HepG2 (cell line): Measurements from ENCODE around the gene CALY. TPM values are rescaled to one million over a fixed set of nuclear protein-coding genes. Genes with fewer than 3 reads are reported as not detected.

Experiments
- ARID2 ChIP-seq: sonication (generic); formaldehyde crosslinking; IDR thresholded peaks from 2 replicates; pipeline ENCODE4 v1.8.1; 2022; ENCODE audit warnings: mild to moderate bottlenecking, missing genetic modification reagents, borderline replicate concordance
- CENPT ChIP-seq: sonication (generic); formaldehyde crosslinking; IDR thresholded peaks from 2 replicates; pipeline ENCODE4 v1.8.0; 2022; ENCODE audit warnings: low read depth, mild to moderate bottlenecking, moderate library complexity, missing genetic modification reagents
- FOXO1 ChIP-seq: sonication (generic); formaldehyde crosslinking; IDR thresholded peaks from 2 replicates; pipeline ENCODE4 v1.4.0; 2020; ENCODE audit warnings: missing genetic modification reagents
- JUNB ChIP-seq: sonication (generic); formaldehyde crosslinking; IDR thresholded peaks from 2 replicates; pipeline ENCODE4 v1.8.0; 2022; ENCODE audit warnings: missing genetic modification reagents, mild to moderate bottlenecking, borderline replicate concordance
- MAF1 ChIP-seq: sonication (generic); formaldehyde crosslinking; IDR thresholded peaks from 2 replicates; pipeline ENCODE4 v1.5.0; 2020; ENCODE audit warnings: missing genetic modification reagents, borderline replicate concordance
- MED8 ChIP-seq: sonication (generic); formaldehyde crosslinking; IDR thresholded peaks from 2 replicates; pipeline ENCODE4 v1.8.1; 2023; ENCODE audit warnings: mild to moderate bottlenecking, missing genetic modification reagents; ENCODE audit not compliant: insufficient replicate concordance
- NCOA5 ChIP-seq: sonication (generic); formaldehyde crosslinking; IDR thresholded peaks from 2 replicates; pipeline ENCODE4 v1.4.0; 2020; ENCODE audit warnings: missing genetic modification reagents
- SIN3B ChIP-seq: fragments of 150-350 bp; IDR thresholded peaks from 2 replicates; pipeline ENCODE4 v1.6.1; 2014; ENCODE audit warnings: low read length
- SMARCE1 ChIP-seq: fragments of 450-650 bp; IDR thresholded peaks from 2 replicates; pipeline ENCODE4 v1.6.1; 2017; ENCODE audit warnings: borderline replicate concordance
- TAF15 ChIP-seq: fragments of 200-400 bp; formaldehyde crosslinking; IDR thresholded peaks from one replicate; pipeline ENCODE4 v1.6.1; 2018; ENCODE audit warnings: mild to moderate bottlenecking, low read depth, low read length; ENCODE audit not compliant: poor library complexity, severe bottlenecking
- ZNF136 ChIP-seq: sonication (generic); formaldehyde crosslinking; IDR thresholded peaks from 2 replicates; pipeline ENCODE4 v1.8.1; 2022; ENCODE audit warnings: low read depth, mild to moderate bottlenecking, moderate library complexity, missing genetic modification reagents
- ZNF256 ChIP-seq: sonication (generic); formaldehyde crosslinking; conservative IDR thresholded peaks from 2 replicates; pipeline ENCODE4 v1.4.0; 2020; ENCODE audit warnings: missing genetic modification reagents
- ZNF484 ChIP-seq: sonication (generic); formaldehyde crosslinking; IDR thresholded peaks from 2 replicates; pipeline ENCODE4 v1.5.1; 2020; ENCODE audit warnings: mild to moderate bottlenecking, low read depth, missing genetic modification reagents, borderline replicate concordance
- ZNF678 ChIP-seq: sonication (generic); formaldehyde crosslinking; IDR thresholded peaks from 2 replicates; pipeline ENCODE4 v1.4.0; 2020; ENCODE audit warnings: mild to moderate bottlenecking, missing genetic modification reagents
- ZNF747 ChIP-seq: sonication (generic); formaldehyde crosslinking; IDR thresholded peaks from 2 replicates; pipeline ENCODE4 v1.8.1; 2023; ENCODE audit warnings: missing genetic modification reagents, mild to moderate bottlenecking, borderline replicate concordance
- ZNF841 ChIP-seq: sonication (generic); formaldehyde crosslinking; IDR thresholded peaks from 2 replicates; pipeline ENCODE4 v1.8.1; 2023; ENCODE audit warnings: missing genetic modification reagents, borderline replicate concordance
- polyA plus RNA-seq, 8 experiments: library from polyadenylated mRNA; depleted of rRNA in 3 of 8; stranded (reverse) in 7 of 8; unstranded in 1 of 8; fragments of >200 nt; fragmentation: Illumina TruSeq in 4 of 8; extraction: Trizol in 4 of 8; gene quantifications; 2 replicates each; pipeline versions ENCODE4 v1.2.1 to v1.2.3, GENCODE V29; 2011 to 2016; ENCODE audit warnings: low read depth in 4 of 8, missing spikeins in 1 of 8, mixed read lengths in 1 of 8; ENCODE audit not compliant: insufficient read depth in 1 of 8
- total RNA-seq, 5 experiments: library from RNA; depleted of rRNA; stranded (reverse); fragments of >200 nt; fragmentation: Illumina TruSeq; extraction: Trizol; gene quantifications; 2 replicates each; pipeline ENCODE4 v1.2.3, GENCODE V29; 2016; ENCODE audit warnings: low read depth in 1 of 5
- TF ChIP-seq, protein P1 (sequence below): sonication (generic); formaldehyde crosslinking; IDR thresholded peaks from 2 replicates; pipeline ENCODE4 v1.4.0; 2020; ENCODE audit warnings: missing genetic modification reagents, borderline replicate concordance
- TF ChIP-seq, protein P2 (sequence below): IDR thresholded peaks from 2 replicates; pipeline ENCODE4 v1.4.0; 2020; ENCODE audit warnings: mild to moderate bottlenecking, missing genetic modification reagents
- TF ChIP-seq, protein P3 (sequence below): sonication (generic); formaldehyde crosslinking; IDR thresholded peaks from 2 replicates; pipeline ENCODE4 v1.4.0; 2020; ENCODE audit warnings: missing genetic modification reagents

CALY gene
- total and polyA plus RNA-seq, 2 of the 13 experiments (the other 11 are each of a cell fraction or from before 2014, with no cell fraction given) = 0.08 TPM; not detected in 1

DNA sequence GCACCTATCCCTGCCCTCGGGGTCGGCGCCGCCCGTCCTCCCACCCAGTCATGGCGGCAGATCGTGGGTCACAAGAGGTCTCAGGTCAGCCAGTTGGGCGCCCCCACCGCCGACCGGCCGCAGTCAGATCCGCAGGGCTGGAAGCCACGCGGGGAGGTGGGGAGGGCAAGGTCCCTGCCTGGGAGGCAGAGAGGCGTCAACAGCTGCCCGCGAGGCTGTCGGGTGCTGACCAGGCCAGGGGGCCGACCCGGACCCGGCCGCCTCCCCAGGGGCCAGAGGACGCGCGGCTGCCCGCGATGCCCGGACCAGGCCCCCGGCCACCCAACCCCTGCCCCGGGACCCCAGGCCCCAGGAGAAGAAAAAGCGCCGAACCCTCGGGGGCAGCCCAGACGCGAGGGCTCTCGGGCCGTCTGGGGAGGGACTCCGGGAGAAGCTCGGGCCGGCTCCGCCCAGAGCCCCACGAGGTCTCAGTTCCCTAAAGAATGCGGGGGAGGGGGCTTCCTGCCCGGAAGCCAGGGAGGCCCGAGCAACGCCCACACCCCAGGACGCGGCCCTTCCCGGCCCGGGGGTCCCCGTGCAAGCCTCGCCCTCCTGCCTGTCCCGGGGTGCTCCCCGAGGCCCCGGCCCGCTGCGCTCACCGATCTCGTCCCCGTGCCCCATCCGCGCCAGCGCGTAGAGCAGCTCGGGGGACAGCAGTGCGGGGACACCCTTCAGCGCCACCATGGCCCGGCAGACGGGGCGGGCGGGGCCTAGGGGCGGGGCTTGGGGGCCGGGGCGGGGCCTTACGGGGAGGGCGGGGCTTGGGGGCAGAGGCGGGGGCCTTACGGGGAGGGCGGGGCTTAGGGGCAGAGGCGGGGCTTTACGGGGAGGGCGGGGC is 20.8 kb upstream of the CALY start, which contains the start of gene FUOM (continued):
- TF ChIP-seq ZNF256 (CRISPR knock-in tag) (no peak), TAF15 (no peak), ZNF841 (CRISPR knock-in tag) (no peak), ZNF747 (CRISPR knock-in tag) (no peak), CENPT (no peak), NCOA5 (CRISPR knock-in tag) (no peak), SIN3B (no peak), ZNF136 (no peak; the same call in 1 of the 2 replicates), ARID2 (peak; percentile 52), JUNB (CRISPR knock-in tag) (no peak), MED8 (no peak), ZNF484 (no peak), ZNF678 (CRISPR knock-in tag) (no peak), MAF1 (CRISPR knock-in tag) (no peak), SMARCE1 (no peak), FOXO1 (0 out of 2 replicates have a peak, but pooled peaks have one; percentile 11)
- TF ChIP-seq, protein P1, sequence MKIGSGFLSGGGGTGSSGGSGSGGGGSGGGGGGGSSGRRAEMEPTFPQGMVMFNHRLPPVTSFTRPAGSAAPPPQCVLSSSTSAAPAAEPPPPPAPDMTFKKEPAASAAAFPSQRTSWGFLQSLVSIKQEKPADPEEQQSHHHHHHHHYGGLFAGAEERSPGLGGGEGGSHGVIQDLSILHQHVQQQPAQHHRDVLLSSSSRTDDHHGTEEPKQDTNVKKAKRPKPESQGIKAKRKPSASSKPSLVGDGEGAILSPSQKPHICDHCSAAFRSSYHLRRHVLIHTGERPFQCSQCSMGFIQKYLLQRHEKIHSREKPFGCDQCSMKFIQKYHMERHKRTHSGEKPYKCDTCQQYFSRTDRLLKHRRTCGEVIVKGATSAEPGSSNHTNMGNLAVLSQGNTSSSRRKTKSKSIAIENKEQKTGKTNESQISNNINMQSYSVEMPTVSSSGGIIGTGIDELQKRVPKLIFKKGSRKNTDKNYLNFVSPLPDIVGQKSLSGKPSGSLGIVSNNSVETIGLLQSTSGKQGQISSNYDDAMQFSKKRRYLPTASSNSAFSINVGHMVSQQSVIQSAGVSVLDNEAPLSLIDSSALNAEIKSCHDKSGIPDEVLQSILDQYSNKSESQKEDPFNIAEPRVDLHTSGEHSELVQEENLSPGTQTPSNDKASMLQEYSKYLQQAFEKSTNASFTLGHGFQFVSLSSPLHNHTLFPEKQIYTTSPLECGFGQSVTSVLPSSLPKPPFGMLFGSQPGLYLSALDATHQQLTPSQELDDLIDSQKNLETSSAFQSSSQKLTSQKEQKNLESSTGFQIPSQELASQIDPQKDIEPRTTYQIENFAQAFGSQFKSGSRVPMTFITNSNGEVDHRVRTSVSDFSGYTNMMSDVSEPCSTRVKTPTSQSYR = peak; percentile 31; the same call in 1 of the 2 replicates
- TF ChIP-seq, protein P2, sequence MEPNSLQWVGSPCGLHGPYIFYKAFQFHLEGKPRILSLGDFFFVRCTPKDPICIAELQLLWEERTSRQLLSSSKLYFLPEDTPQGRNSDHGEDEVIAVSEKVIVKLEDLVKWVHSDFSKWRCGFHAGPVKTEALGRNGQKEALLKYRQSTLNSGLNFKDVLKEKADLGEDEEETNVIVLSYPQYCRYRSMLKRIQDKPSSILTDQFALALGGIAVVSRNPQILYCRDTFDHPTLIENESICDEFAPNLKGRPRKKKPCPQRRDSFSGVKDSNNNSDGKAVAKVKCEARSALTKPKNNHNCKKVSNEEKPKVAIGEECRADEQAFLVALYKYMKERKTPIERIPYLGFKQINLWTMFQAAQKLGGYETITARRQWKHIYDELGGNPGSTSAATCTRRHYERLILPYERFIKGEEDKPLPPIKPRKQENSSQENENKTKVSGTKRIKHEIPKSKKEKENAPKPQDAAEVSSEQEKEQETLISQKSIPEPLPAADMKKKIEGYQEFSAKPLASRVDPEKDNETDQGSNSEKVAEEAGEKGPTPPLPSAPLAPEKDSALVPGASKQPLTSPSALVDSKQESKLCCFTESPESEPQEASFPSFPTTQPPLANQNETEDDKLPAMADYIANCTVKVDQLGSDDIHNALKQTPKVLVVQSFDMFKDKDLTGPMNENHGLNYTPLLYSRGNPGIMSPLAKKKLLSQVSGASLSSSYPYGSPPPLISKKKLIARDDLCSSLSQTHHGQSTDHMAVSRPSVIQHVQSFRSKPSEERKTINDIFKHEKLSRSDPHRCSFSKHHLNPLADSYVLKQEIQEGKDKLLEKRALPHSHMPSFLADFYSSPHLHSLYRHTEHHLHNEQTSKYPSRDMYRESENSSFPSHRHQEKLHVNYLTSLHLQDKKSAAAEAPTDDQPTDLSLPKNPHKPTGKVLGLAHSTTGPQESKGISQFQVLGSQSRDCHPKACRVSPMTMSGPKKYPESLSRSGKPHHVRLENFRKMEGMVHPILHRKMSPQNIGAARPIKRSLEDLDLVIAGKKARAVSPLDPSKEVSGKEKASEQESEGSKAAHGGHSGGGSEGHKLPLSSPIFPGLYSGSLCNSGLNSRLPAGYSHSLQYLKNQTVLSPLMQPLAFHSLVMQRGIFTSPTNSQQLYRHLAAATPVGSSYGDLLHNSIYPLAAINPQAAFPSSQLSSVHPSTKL (CRISPR knock-in tag) = no peak
- TF ChIP-seq, protein P3, sequence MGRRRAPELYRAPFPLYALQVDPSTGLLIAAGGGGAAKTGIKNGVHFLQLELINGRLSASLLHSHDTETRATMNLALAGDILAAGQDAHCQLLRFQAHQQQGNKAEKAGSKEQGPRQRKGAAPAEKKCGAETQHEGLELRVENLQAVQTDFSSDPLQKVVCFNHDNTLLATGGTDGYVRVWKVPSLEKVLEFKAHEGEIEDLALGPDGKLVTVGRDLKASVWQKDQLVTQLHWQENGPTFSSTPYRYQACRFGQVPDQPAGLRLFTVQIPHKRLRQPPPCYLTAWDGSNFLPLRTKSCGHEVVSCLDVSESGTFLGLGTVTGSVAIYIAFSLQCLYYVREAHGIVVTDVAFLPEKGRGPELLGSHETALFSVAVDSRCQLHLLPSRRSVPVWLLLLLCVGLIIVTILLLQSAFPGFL = no peak
